CD8-positive, alpha-beta memory T cell (primary cell): ENCODE data around the gene RCAN3. TPM values are rescaled to one million over a fixed set of nuclear protein-coding genes. Genes with fewer than 3 reads are reported as not detected.

Experiments
- CTCF ChIA-PET: fragments of 350-600 bp; sonication (Branson Sonifier 250); formaldehyde crosslinking; loops from one replicate; lab custom pipeline; 2021; ENCODE audit warnings: antibody characterized with exemption; lab: Charles Lee
- POLR2A ChIA-PET: fragments of 350-600 bp; sonication (Branson Sonifier 250); formaldehyde crosslinking; loops from one replicate; lab custom pipeline; 2021; ENCODE audit warnings: antibody characterized with exemption; lab: Charles Lee
- DNase-seq, 5 donors: peaks; one replicate each; pipeline versions ENCODE4 v3.0.0 to v3.0.0-alpha.2; 2020 to 2022; ENCODE audit warnings: mixed read lengths in 1 of 5
- H3K27ac ChIP-seq: one replicate; pipeline ENCODE4 v1.7.0; 2013; ENCODE audit warnings: low read depth, mild to moderate bottlenecking, low read length, moderate library complexity
- H3K27me3 ChIP-seq: 2 replicates; pipeline ENCODE4 v1.7.0; 2013; ENCODE audit warnings: low read length, mild to moderate bottlenecking; ENCODE audit not compliant: insufficient read depth, poor library complexity, severe bottlenecking
- H3K36me3 ChIP-seq: 2 replicates; pipeline ENCODE4 v1.7.0; 2013; ENCODE audit warnings: mild to moderate bottlenecking, low read length, moderate library complexity; ENCODE audit not compliant: insufficient read depth
- H3K4me1 ChIP-seq: 2 replicates; pipeline ENCODE4 v1.7.0; 2013; ENCODE audit warnings: mild to moderate bottlenecking, low read length, moderate library complexity; ENCODE audit not compliant: insufficient read depth
- H3K4me3 ChIP-seq: 2 replicates; pipeline ENCODE4 v1.7.0; 2013; ENCODE audit warnings: mild to moderate bottlenecking, low read length
- H3K9me3 ChIP-seq: 2 replicates; pipeline ENCODE4 v1.7.0; 2013; ENCODE audit warnings: mild to moderate bottlenecking, low read length
- H3K27ac Mint-ChIP-seq, 8 donors: one replicate each; pipeline ENCODE4 v1.8.0; 2020 to 2021; ENCODE audit warnings: mixed read lengths in 8 of 8, mild to moderate bottlenecking in 6 of 8, inconsistent platforms in 3 of 8, moderate library complexity in 3 of 8
- H3K27me3 Mint-ChIP-seq, 2 donors: one replicate each; pipeline ENCODE4 v1.8.0; 2020 to 2021; ENCODE audit warnings: mixed read lengths in 2 of 2, mild to moderate bottlenecking in 1 of 2, moderate library complexity in 1 of 2
- H3K36me3 Mint-ChIP-seq, 3 donors: one replicate each; pipeline ENCODE4 v1.8.0; 2020 to 2021; ENCODE audit warnings: mixed read lengths in 3 of 3, inconsistent platforms in 1 of 3, mild to moderate bottlenecking in 1 of 3
- H3K4me1 Mint-ChIP-seq, 3 donors: one replicate each; pipeline ENCODE4 v1.8.0; 2020 to 2021; ENCODE audit warnings: mixed read lengths in 3 of 3, inconsistent platforms in 1 of 3, mild to moderate bottlenecking in 1 of 3
- H3K4me3 Mint-ChIP-seq, 7 donors: one replicate each; pipeline ENCODE4 v1.8.0; 2020 to 2021; ENCODE audit warnings: mixed read lengths in 7 of 7, mild to moderate bottlenecking in 6 of 7, moderate library complexity in 4 of 7, inconsistent platforms in 2 of 7
- H3K9me3 Mint-ChIP-seq, 5 donors: one replicate each; pipeline ENCODE4 v1.8.0; 2020 to 2022; ENCODE audit warnings: mixed read lengths in 5 of 5, mild to moderate bottlenecking in 3 of 5, moderate library complexity in 2 of 5, inconsistent platforms in 1 of 5
- polyA plus RNA-seq: library from polyadenylated mRNA; unstranded; fragments of 300-500 nt; fragmentation: Illumina TruSeq; gene quantifications from one replicate; pipeline ENCODE4 v1.2.3, GENCODE V29; 2021
- total RNA-seq, 2 experiments: library from RNA; stranded (reverse); gene quantifications; one replicate each; pipeline ENCODE4 v1.2.3, GENCODE V29; 2021

RCAN3 gene
- total and polyA plus RNA-seq, 3 experiments from 2014 or later = 62.6 to 66.7 (median 64.0) TPM

DNA sequence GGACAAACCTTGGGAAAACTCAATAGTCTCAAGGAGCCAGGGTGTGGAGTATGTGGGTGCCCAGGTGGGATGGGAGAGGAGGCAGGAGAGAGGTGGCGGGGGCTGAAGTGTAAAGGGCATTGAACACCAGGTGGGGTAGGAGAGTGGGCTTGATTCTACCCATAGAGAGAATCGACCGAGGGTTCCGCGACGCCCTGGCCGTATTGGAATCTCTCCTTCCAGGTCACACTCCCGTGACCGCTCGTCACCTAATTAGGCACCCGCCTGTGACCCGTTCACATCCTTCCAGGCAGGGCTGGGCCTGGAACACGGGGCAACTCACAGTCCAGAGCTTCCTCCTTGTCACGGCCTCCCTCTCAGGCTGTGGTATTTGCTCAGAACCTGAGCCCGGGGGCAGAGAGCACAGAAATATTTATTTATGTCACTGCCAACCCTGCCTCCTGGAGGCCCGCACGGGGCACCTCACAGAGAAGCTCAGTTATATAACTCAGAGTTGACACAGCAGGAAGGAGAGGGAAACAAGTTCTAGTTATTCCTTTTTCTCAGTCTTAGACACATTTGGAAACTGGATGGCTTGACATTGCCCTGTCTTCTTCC is 65.3 kb downstream of the RCAN3 start:
- no peaks in the 10 kb centered on the region for H3K9me3 Mint-ChIP-seq
- H3K27me3 Mint-ChIP-seq = peaks cover 0 to 3% of the 10 kb centered on the region in 2 donors
- DNase-seq = no peak
- H3K27me3 ChIP-seq = no peaks in the 10 kb centered on the region
- peak overlapping the region in 1 of 8 donors; percentile 65 for H3K27ac Mint-ChIP-seq
- POLR2A ChIA-PET = no interaction called here
- H3K36me3 Mint-ChIP-seq = no peaks in the 10 kb centered on the region
- H3K4me1 Mint-ChIP-seq = peaks cover 6 to 10% (median 9%) of the 10 kb centered on the region in 3 donors
- H3K36me3 ChIP-seq = no peaks in the 10 kb centered on the region
- no peaks in the 10 kb centered on the region for H3K4me1 ChIP-seq
- no peaks in the 10 kb centered on the region for H3K9me3 ChIP-seq
- no peak overlapping the region for H3K4me3 ChIP-seq
- no peak overlapping the region for H3K4me3 Mint-ChIP-seq
- CTCF ChIA-PET = no interaction called here
- H3K27ac ChIP-seq = no peak overlapping the region

DNA sequence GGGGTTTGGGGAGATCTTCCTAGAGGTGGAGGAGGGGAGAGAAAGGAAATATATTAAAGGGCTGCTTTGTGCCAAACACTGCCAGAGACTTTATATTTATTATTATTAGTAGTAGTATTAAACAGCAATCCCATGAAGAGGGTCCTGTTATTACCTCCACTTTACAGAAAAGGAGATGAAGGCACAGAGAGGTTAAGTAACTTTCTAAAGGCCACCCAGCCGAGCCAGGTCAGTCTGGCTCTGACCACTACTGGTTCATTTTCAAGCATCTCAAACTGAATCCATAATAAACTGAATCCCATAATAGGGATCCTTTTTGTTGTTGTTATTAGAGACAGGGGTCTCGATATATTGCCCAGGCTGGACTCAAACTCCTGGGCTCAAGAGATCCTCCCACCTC is 65.8 kb downstream of the RCAN3 start:
- Mint-ChIP-seq H3K27me3 (peaks cover 0 to 3% of the 10 kb centered on the region in 2 donors), H3K9me3 (no peaks in the 10 kb centered on the region), H3K27ac (no peak overlapping the region), H3K4me1 (peaks cover 6 to 10% (median 9%) of the 10 kb centered on the region in 3 donors), H3K4me3 (no peak overlapping the region), H3K36me3 (no peaks in the 10 kb centered on the region)
- Histone ChIP-seq H3K27ac (no peak overlapping the region), H3K4me3 (no peak overlapping the region), H3K27me3 (no peaks in the 10 kb centered on the region), H3K4me1 (no peaks in the 10 kb centered on the region), H3K9me3 (no peaks in the 10 kb centered on the region), H3K36me3 (no peaks in the 10 kb centered on the region)
- no peak for DNase-seq
- POLR2A ChIA-PET = no interaction called here
- CTCF ChIA-PET = no interaction called here

DNA sequence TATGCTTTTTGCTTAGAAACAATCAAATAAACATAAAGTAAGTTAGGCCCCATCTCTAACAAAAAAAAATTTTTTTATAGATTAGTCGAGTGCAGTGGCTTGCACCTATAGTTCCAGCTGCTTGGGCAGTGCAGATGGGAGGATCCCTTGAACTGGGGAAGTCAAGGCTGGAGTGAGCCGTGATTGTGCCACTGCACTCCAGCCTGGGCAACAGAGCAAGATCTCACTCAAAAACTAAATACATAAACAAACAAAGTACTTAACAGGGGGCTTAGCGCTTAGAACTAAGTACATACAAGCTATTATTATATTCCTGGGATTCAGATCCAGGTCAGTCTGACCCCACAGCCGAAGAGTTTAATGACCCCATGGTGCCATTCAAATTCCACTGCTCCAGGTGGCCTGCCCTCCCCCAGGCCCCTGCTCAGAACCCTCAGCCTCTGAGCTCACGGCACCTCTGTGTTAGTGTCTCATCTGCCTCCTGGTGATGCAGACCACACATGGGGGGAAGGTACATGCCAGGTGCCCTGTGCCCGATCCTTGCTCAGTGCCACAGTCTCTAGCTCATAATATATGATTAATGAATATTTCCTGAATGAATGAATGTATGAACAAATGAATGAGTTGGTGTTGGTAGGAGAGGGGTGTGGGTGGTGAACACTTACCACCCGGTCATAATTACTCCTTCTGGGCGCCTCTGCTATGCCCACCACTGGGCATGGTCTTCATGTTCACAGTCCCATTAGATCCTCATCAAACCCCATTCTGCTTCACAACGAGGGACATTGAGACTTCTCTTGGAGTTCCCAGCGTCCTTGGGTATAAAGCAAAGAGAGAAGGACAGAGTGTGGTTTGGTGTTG is 67.9 kb downstream of the RCAN3 start:
- H3K36me3 ChIP-seq = no peaks in the 10 kb centered on the region
- H3K9me3 ChIP-seq = no peaks in the 10 kb centered on the region
- Mint-ChIP-seq H3K4me1 (peaks cover 6 to 10% (median 9%) of the 10 kb centered on the region in 3 donors), H3K4me3 (no peak overlapping the region), H3K9me3 (no peaks in the 10 kb centered on the region), H3K27me3 (peaks cover 0 to 3% of the 10 kb centered on the region in 2 donors), H3K36me3 (no peaks in the 10 kb centered on the region), H3K27ac (peak overlapping the region in 2 of 8 donors; percentile 4 to 80)
- ChIA-PET POLR2A (no interaction called here), CTCF (interaction anchor here (1.0 kb wide), 1 partner anchor 17 kb away, joined by 4 read pairs; no protein-coding TSS in a partner anchor)
- H3K4me1 ChIP-seq = no peaks in the 10 kb centered on the region
- H3K27ac ChIP-seq = no peak overlapping the region
- H3K4me3 ChIP-seq = no peak overlapping the region
- DNase-seq = no peak
- H3K27me3 ChIP-seq = no peaks in the 10 kb centered on the region

DNA sequence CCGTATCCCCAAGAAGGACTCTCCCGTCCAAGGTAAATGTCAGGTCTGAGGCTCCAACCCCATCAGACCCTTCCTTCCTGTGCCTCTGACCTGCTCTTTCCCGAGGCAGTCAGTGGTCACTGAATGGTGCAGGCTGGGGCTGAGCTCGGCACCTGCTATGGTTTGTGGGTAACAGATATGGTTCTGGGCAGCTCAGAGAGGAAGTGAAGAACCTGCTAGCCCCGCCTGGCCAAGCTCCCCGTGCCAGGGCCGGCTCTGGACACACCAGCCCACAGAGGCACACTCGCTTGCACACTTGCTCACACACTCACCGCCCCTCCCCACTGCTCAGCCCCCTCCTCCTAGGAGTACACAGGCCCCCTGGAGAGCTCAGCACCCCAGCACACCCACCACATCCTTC is 69.7 kb downstream of the RCAN3 start:
- Mint-ChIP-seq H3K4me1 (peaks cover 6 to 10% (median 9%) of the 10 kb centered on the region in 3 donors), H3K9me3 (no peaks in the 10 kb centered on the region), H3K27ac (peak overlapping the region in 1 of 8 donors; percentile 73), H3K36me3 (no peaks in the 10 kb centered on the region), H3K4me3 (no peak overlapping the region), H3K27me3 (peaks cover 0 to 3% of the 10 kb centered on the region in 2 donors)
- no peak overlapping the region for H3K27ac ChIP-seq
- ChIA-PET CTCF (interaction anchor here (1.2 kb wide), 1 partner anchor 157 kb away, joined by 5 read pairs; the partner anchor contains the start of gene NIPAL3), POLR2A (no interaction called here)
- no peaks in the 10 kb centered on the region for H3K9me3 ChIP-seq
- no peak overlapping the region for H3K4me3 ChIP-seq
- DNase-seq = no peak
- H3K4me1 ChIP-seq = no peaks in the 10 kb centered on the region
- H3K36me3 ChIP-seq = no peaks in the 10 kb centered on the region
- H3K27me3 ChIP-seq = no peaks in the 10 kb centered on the region

DNA sequence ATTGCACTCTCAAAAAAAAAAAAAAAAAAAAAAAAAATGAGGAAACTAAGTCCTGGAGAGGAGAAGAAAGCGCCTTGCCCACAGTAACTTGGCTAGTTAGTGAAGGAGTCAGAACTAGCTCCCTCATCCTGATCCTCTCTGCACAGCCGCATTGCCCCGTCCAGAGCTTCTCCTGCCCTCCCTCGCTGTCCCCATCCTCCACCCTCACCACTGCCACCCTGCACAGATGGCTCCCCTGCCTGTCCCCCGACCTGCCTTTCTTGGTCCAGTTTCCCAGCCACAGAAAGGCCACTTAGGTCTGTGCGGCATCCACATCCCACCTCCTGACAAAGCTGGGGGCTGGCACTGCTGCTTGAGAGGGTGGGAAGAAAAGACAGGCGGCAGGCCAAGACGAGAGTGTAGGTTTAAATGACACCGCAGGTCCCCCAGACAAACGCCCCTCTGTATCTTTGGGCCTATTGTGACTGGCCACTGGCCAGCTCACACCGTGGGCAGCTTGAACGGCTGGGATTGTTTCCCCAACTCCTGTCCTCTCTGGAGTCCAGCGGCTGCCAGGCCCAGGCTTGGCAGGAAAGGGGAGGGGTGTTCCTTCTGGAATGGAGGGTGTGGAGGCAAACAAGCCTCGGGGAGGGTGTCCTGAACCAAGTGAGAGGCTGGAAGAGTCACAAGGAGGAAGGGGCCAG is 73.4 kb downstream of the RCAN3 start:
- H3K4me1 Mint-ChIP-seq = peaks cover 6 to 10% (median 9%) of the 10 kb centered on the region in 3 donors
- Histone ChIP-seq H3K36me3 (no peaks in the 10 kb centered on the region), H3K4me3 (no peak overlapping the region), H3K27me3 (no peaks in the 10 kb centered on the region), H3K4me1 (no peaks in the 10 kb centered on the region), H3K9me3 (no peaks in the 10 kb centered on the region), H3K27ac (no peak overlapping the region)
- H3K4me3 Mint-ChIP-seq = no peak overlapping the region
- ChIA-PET CTCF (interaction anchor here (5.2 kb wide), 1 partner anchor 11 kb away, joined by 26 read pairs; no protein-coding TSS in a partner anchor), POLR2A (no interaction called here)
- DNase-seq = no peak
- peak overlapping the region in 1 of 8 donors; percentile 93 for H3K27ac Mint-ChIP-seq
- H3K9me3 Mint-ChIP-seq = peaks cover 0 to 2% (median 0%) of the 10 kb centered on the region in 5 donors
- H3K27me3 Mint-ChIP-seq = peaks cover 0 to 3% of the 10 kb centered on the region in 2 donors
- no peaks in the 10 kb centered on the region for H3K36me3 Mint-ChIP-seq

DNA sequence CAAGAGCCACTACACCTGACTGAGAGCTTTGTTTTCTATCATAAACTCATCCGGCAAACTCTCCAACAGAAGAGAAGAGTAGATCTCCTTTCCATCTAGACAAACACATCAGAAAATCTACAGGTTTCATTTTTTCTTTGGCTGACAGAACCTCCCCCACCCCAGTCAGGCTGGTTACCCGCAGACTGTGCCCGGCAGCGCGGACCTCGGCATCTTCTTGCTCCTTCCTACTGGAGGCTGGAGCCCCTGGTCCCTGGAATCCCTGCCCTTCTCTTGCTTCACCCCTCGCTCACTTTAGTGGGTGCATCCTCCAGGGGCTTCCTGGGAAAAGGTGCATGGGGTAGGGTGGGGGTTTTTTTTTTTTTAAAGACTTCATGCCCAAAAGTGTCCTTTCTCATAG is 76.2 kb downstream of the RCAN3 start:
- Histone ChIP-seq H3K27me3 (no peaks in the 10 kb centered on the region), H3K36me3 (no peaks in the 10 kb centered on the region), H3K4me3 (no peak overlapping the region), H3K27ac (no peak overlapping the region), H3K9me3 (no peaks in the 10 kb centered on the region), H3K4me1 (no peaks in the 10 kb centered on the region)
- no peak for DNase-seq
- Mint-ChIP-seq H3K36me3 (no peaks in the 10 kb centered on the region), H3K4me3 (no peak overlapping the region), H3K9me3 (peaks cover 0 to 2% (median 0%) of the 10 kb centered on the region in 5 donors), H3K27ac (no peak overlapping the region), H3K4me1 (no peaks in the 10 kb centered on the region), H3K27me3 (no peaks in the 10 kb centered on the region)
- CTCF ChIA-PET = interaction anchor here (5.2 kb wide), 1 partner anchor 8 kb away, joined by 26 read pairs; no protein-coding TSS in a partner anchor
- POLR2A ChIA-PET = interaction anchor here (0.7 kb wide), 1 partner anchor 382 kb away, joined by 14 read pairs; no protein-coding TSS in a partner anchor

DNA sequence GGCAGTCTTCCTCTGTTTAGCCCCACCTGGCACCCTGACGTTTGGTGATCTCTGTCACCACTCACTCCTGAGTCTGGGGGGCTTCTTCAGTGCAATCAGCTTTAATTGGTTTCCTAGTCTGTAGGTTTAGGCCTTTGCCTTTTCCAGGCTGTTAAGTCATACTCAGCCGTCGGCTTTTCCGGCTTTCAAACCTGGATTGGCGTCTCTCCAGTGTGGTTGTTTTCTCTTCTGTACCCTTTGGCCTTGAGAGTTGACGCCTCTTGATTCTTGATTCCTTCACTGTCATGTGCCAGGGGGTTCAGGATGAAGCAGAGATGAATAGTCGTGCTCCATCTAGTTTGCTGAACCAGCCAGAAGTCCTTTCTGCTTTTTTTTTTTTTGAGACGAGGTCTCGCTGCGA is 78.1 kb downstream of the RCAN3 start:
- Histone ChIP-seq H3K27ac (no peak overlapping the region), H3K4me3 (no peak overlapping the region), H3K4me1 (no peaks in the 10 kb centered on the region), H3K9me3 (no peaks in the 10 kb centered on the region), H3K27me3 (peaks cover 7% of the 10 kb centered on the region), H3K36me3 (no peaks in the 10 kb centered on the region)
- Mint-ChIP-seq H3K9me3 (peaks cover 0 to 2% (median 0%) of the 10 kb centered on the region in 5 donors), H3K4me3 (no peak overlapping the region), H3K36me3 (no peaks in the 10 kb centered on the region), H3K27ac (peak overlapping the region in 1 of 8 donors; percentile 33), H3K27me3 (no peaks in the 10 kb centered on the region), H3K4me1 (no peaks in the 10 kb centered on the region)
- DNase-seq = no peak
- POLR2A ChIA-PET = no interaction called here
- CTCF ChIA-PET = interaction anchor here (1.4 kb wide), 1 partner anchor 165 kb away, joined by 3 read pairs; the partner anchor contains the start of gene NIPAL3
